CD4-positive, alpha-beta T cell treated with Interleukin-6 at 100 ng/mL for 8 hours (primary cell): Measurements from ENCODE around the gene OR2AP1.
"Not testable (repeated sequence)": the region's sequence is repeated elsewhere in the genome, so short reads cannot be mapped to it uniquely, and the experiment has no call there.

Experiments used
- DNase-seq: peaks from one replicate; pipeline ENCODE4 v3.0.0-alpha.2; 2020; ENCODE audit warnings: mixed read lengths, low spot score

Gene OR2AP1

GRCh38 chr12:55572168-55572567 is at the start of gene OR2AP1:
Gene OR2AP1, plus strand, starts transcription at chr12:55572468. Its CDS starts 1,947 bp downstream, at chr12:55574415.
- no peak for DNase-seq

GRCh38 chr12:55548235-55548634 is 24.0 kb upstream of the OR2AP1 start:
- DNase-seq = not testable (repeated sequence)

- DNase-seq = no peak
Observed at GRCh38 chr12:55548756-55549155, 23.5 kb upstream of the OR2AP1 start.

GRCh38 chr12:55549302-55549701 is 23.0 kb upstream of the OR2AP1 start, which contains the start of gene OR6C4:
Gene OR6C4, plus strand, starts transcription at chr12:55549602. Its CDS starts 1,625 bp downstream, at chr12:55551227.
- no peak for DNase-seq

GRCh38 chr12:55554296-55554695 is 18.0 kb upstream of the OR2AP1 start:
- no peak for DNase-seq

- DNase-seq = not testable (repeated sequence)
Observed at GRCh38 chr12:55570060-55570459, 2.2 kb upstream of the OR2AP1 start.

- DNase-seq = not testable (repeated sequence)
Observed at GRCh38 chr12:55570689-55571088, 1.6 kb upstream of the OR2AP1 start.

- DNase-seq = no peak
Observed at GRCh38 chr12:55582066-55582465, 9.8 kb downstream of the OR2AP1 start.

- DNase-seq = no peak
Observed at GRCh38 chr12:55585817-55586216, 13.5 kb downstream of the OR2AP1 start.

- not testable (repeated sequence) for DNase-seq
Observed at GRCh38 chr12:55590152-55590551, 17.9 kb downstream of the OR2AP1 start.

GRCh38 chr12:55607821-55608594 is 35.7 kb downstream of the OR2AP1 start:
- no peak for DNase-seq

GRCh38 chr12:55610598-55610997 is 38.3 kb downstream of the OR2AP1 start:
- DNase-seq = no peak

GRCh38 chr12:55612646-55613045 is 40.4 kb downstream of the OR2AP1 start:
- no peak for DNase-seq

GRCh38 chr12:55614764-55615163 is 42.5 kb downstream of the OR2AP1 start:
- DNase-seq = no peak

GRCh38 chr12:55619354-55620138 is 47.3 kb downstream of the OR2AP1 start:
- DNase-seq = peak; percentile 68

GRCh38 chr12:55624056-55624455 is 51.8 kb downstream of the OR2AP1 start:
- DNase-seq = no peak
